ENCODE measurements around the gene SLX9. TPM values are rescaled to one million over a fixed set of nuclear protein-coding genes. Genes with fewer than 3 reads are reported as not detected.
A peak's percentile ranks its signal among the peaks of the same experiment; 100 is the strongest.

The SLX9 gene
- total RNA-seq, 1 experiment from 2014 or later, result 80.1 TPM

DNA sequence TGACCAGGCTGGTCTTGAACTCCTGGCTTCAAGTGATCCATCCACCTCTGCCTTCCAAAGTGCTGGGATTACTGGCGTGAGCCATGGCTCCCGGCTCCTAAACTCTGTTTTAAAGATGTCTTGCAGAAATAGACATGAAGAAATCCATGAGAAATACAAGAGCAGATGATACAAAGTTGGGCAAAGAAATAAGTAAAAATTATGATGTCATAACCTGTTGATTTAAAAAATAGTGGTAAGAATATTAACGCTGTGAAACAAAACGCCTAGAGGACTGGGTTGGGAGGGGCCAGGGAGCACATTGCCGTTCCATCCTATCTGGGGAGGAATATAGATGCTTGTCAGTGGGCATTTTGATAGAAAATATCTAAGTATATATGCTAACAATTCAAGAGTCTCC is 17.9 kb upstream of the SLX9 start:
- H2AFZ ChIP-seq (ENCODE audit: low read length), result no peak overlapping the region
- no peaks in the 10 kb centered on the region for H3K36me3 ChIP-seq (ENCODE audit: low read depth, low read length)
- ChIA-PET POLR2A (ENCODE audit: unreplicated experiment) (no interaction called here), CTCF (no interaction called here)
- H3K9ac ChIP-seq (ENCODE audit: low read length), result no peak overlapping the region
- peaks cover 36% of the 10 kb centered on the region for H3K4me1 ChIP-seq (ENCODE audit: insufficient read depth, low read length)
- intact Hi-C loops (cut with micrococcal nuclease), result no loop called here
- no peak overlapping the region for H3K4me2 ChIP-seq (ENCODE audit: low read length)
- H4K20me1 ChIP-seq (ENCODE audit: low read length), result no peaks in the 10 kb centered on the region
- no peaks in the 10 kb centered on the region for H3K9me3 ChIP-seq (ENCODE audit: low read length)
- H3K27me3 ChIP-seq (ENCODE audit: low read length), result no peaks in the 10 kb centered on the region
- DNase-seq (no peak), ATAC-seq (no peak)
- TF ChIP-seq EZH2 (IDR thresholded peaks at IDR 0.05; ENCODE audit: low read length, unreplicated experiment) (no peak), EZH2phosphoT487 (IDR thresholded peaks at IDR 0.05; ENCODE audit: borderline replicate concordance, low read length) (no peak)
- TF ChIP-seq, protein P1, sequence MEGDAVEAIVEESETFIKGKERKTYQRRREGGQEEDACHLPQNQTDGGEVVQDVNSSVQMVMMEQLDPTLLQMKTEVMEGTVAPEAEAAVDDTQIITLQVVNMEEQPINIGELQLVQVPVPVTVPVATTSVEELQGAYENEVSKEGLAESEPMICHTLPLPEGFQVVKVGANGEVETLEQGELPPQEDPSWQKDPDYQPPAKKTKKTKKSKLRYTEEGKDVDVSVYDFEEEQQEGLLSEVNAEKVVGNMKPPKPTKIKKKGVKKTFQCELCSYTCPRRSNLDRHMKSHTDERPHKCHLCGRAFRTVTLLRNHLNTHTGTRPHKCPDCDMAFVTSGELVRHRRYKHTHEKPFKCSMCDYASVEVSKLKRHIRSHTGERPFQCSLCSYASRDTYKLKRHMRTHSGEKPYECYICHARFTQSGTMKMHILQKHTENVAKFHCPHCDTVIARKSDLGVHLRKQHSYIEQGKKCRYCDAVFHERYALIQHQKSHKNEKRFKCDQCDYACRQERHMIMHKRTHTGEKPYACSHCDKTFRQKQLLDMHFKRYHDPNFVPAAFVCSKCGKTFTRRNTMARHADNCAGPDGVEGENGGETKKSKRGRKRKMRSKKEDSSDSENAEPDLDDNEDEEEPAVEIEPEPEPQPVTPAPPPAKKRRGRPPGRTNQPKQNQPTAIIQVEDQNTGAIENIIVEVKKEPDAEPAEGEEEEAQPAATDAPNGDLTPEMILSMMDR (conservative IDR thresholded peaks at IDR 0.05; ENCODE audit: low read depth, low read length), result no peak
- peaks cover 36% of the 10 kb centered on the region for H3K79me2 ChIP-seq (ENCODE audit: low read length)
- no TSS peak for BruUV-seq (replicated peaks)
- no peaks in the 10 kb centered on the region for H3K9me2 ChIP-seq (replicated peaks; ENCODE audit: low read length)
- H3K4me3 ChIP-seq (ENCODE audit: low read length), result no peak overlapping the region
- H3K27ac ChIP-seq (ENCODE audit: low read length), result no peak overlapping the region
- no peaks in the 10 kb centered on the region for H3F3A ChIP-seq (ENCODE audit: low read length, unreplicated experiment)

- ChIA-PET POLR2A (ENCODE audit: unreplicated experiment) (no interaction called here), CTCF (no interaction called here)
- Histone ChIP-seq H3K9ac (ENCODE audit: low read length) (no peak overlapping the region), H3K27me3 (ENCODE audit: low read length) (no peaks in the 10 kb centered on the region), H3K4me2 (ENCODE audit: low read length) (no peak overlapping the region), H4K20me1 (ENCODE audit: low read length) (no peaks in the 10 kb centered on the region), H3K9me2 (replicated peaks; ENCODE audit: low read length) (no peaks in the 10 kb centered on the region), H3F3A (ENCODE audit: low read length, unreplicated experiment) (no peaks in the 10 kb centered on the region), H3K27ac (ENCODE audit: low read length) (no peak overlapping the region), H3K4me3 (ENCODE audit: low read length) (no peak overlapping the region), H3K79me2 (ENCODE audit: low read length) (peaks cover 32% of the 10 kb centered on the region), H3K4me1 (ENCODE audit: insufficient read depth, low read length) (peaks cover 41% of the 10 kb centered on the region), H3K36me3 (ENCODE audit: low read depth, low read length) (no peaks in the 10 kb centered on the region), H3K9me3 (ENCODE audit: low read length) (no peaks in the 10 kb centered on the region), H2AFZ (ENCODE audit: low read length) (no peak overlapping the region)
- no peak for ATAC-seq
- TF ChIP-seq, protein P1 (conservative IDR thresholded peaks at IDR 0.05; ENCODE audit: low read depth, low read length), result no peak
- no peak for DNase-seq
- BruUV-seq (replicated peaks), result no TSS peak
- intact Hi-C loops (cut with micrococcal nuclease), result no loop called here
Observed at GRCh38 chr21:44923480-44924084, 16.2 kb upstream of the SLX9 start.

- DNase-seq (peak; percentile 39), ATAC-seq (no peak)
- intact Hi-C loops (cut with micrococcal nuclease), result loop anchor here (1.0 kb wide), 1 partner anchor 7 kb away; no protein-coding TSS in a partner anchor
- H3K36me3 ChIP-seq (ENCODE audit: low read depth, low read length), result no peaks in the 10 kb centered on the region
- no TSS peak for BruUV-seq (replicated peaks)
- peak overlapping the region; percentile 36 for H3K4me2 ChIP-seq (ENCODE audit: low read length)
- peak overlapping the region; percentile 18; the same call in 1 of the 2 replicates for H3K9ac ChIP-seq (ENCODE audit: low read length)
- no peaks in the 10 kb centered on the region for H3K27me3 ChIP-seq (ENCODE audit: low read length)
- H2AFZ ChIP-seq (ENCODE audit: low read length), result no peak overlapping the region
- H3K4me3 ChIP-seq (ENCODE audit: low read length), result no peak overlapping the region
- ChIA-PET CTCF (no interaction called here), POLR2A (ENCODE audit: unreplicated experiment) (interaction anchor here (0.6 kb wide), 3 partner anchors 43 to 440 kb away, joined by 3 to 5 read pairs (median 4); no protein-coding TSS in a partner anchor)
- peak overlapping the region; percentile 66 for H3K27ac ChIP-seq (ENCODE audit: low read length)
- H3K9me2 ChIP-seq (replicated peaks; ENCODE audit: low read length), result no peaks in the 10 kb centered on the region
- peaks cover 40% of the 10 kb centered on the region for H3K79me2 ChIP-seq (ENCODE audit: low read length)
- H3F3A ChIP-seq (ENCODE audit: low read length, unreplicated experiment), result peaks cover 3% of the 10 kb centered on the region
- no peaks in the 10 kb centered on the region for H3K9me3 ChIP-seq (ENCODE audit: low read length)
- no peaks in the 10 kb centered on the region for H4K20me1 ChIP-seq (ENCODE audit: low read length)
- H3K4me1 ChIP-seq (ENCODE audit: insufficient read depth, low read length), result peaks cover 53% of the 10 kb centered on the region
- TF ChIP-seq EZH2 (IDR thresholded peaks at IDR 0.05; ENCODE audit: low read length, unreplicated experiment) (no peak), EZH2phosphoT487 (IDR thresholded peaks at IDR 0.05; ENCODE audit: borderline replicate concordance, low read length) (no peak)
- TF ChIP-seq, protein P1 (conservative IDR thresholded peaks at IDR 0.05; ENCODE audit: low read depth, low read length), result no peak
Observed at GRCh38 chr21:44924606-44925377, 15.0 kb upstream of the SLX9 start.
